ENCODE data around the gene IGSF6.
A peak's percentile ranks its signal among the peaks of the same experiment; 100 is the strongest.

Gene IGSF6

DNA sequence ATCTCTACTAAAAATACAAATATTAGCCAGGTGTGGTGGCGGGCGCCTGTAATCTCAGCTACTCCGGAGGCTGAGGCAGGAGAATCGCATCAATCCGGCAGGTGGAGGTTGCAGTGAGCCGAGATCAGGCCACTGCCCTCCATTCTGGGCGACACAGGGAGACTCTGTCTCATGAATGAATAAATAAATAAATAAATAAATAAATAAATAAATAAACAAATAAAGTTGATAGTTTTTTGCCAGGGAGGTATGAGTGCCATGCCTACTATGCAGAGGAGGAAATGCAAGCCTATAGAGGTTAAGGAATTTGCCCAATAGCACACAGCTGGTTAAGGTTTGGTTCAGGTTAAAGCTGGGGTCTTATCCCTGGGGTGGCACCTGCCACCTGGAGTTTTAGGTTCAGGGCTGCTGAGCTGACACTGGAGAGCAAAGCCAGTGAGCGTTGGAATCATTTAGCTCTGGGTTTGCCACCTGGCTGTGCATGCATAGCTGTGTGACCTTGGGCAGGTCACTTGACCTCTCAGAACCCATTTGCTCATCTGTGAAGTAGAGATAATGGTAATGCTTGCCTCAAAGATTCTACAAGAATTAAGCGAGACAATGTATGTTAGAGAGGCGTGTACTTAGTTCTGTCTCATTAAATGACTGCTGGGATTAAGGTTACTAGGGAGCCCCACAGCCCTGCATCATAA is 12.5 kb upstream of the IGSF6 start (continued):
- peak; percentile 67 for TF ChIP-seq ZNF426 (tag by site-specific recombination; IDR thresholded peaks at IDR 0.05)
- peak; percentile 39; the same call in 1 of the 2 replicates for TF ChIP-seq ZNF140 (tag by site-specific recombination; IDR thresholded peaks at IDR 0.05)
- TF ChIP-seq ZNF555 (tag by site-specific recombination; conservative IDR thresholded peaks at IDR 0.05), result peak; percentile 49
- TF ChIP-seq SETDB1 (IDR thresholded peaks at IDR 0.05; ENCODE audit: insufficient read length, low read length), result no peak
- peak; percentile 80; the same call in 1 of the 2 replicates for TF ChIP-seq ZNF394 (tag by site-specific recombination; IDR thresholded peaks at IDR 0.05; ENCODE audit: borderline replicate concordance)
- TF ChIP-seq ZNF629 (tag by site-specific recombination; IDR thresholded peaks at IDR 0.05), result 0 out of 2 replicates have a peak, but pooled peaks have one; percentile 25
- peak; percentile 52; the same call in 1 of the 2 replicates for TF ChIP-seq ZNF623 (tag by site-specific recombination; IDR thresholded peaks at IDR 0.05)
- TF ChIP-seq ZNF510 (tag by site-specific recombination; IDR thresholded peaks at IDR 0.05; ENCODE audit: insufficient replicate concordance), result peak; percentile 63
- TF ChIP-seq ZXDB (tag by site-specific recombination; IDR thresholded peaks at IDR 0.05), result 0 out of 2 replicates have a peak, but pooled peaks have one; percentile 29
- TF ChIP-seq ZNF658 (tag by site-specific recombination; IDR thresholded peaks at IDR 0.05), result no peak
- TF ChIP-seq, protein P1, sequence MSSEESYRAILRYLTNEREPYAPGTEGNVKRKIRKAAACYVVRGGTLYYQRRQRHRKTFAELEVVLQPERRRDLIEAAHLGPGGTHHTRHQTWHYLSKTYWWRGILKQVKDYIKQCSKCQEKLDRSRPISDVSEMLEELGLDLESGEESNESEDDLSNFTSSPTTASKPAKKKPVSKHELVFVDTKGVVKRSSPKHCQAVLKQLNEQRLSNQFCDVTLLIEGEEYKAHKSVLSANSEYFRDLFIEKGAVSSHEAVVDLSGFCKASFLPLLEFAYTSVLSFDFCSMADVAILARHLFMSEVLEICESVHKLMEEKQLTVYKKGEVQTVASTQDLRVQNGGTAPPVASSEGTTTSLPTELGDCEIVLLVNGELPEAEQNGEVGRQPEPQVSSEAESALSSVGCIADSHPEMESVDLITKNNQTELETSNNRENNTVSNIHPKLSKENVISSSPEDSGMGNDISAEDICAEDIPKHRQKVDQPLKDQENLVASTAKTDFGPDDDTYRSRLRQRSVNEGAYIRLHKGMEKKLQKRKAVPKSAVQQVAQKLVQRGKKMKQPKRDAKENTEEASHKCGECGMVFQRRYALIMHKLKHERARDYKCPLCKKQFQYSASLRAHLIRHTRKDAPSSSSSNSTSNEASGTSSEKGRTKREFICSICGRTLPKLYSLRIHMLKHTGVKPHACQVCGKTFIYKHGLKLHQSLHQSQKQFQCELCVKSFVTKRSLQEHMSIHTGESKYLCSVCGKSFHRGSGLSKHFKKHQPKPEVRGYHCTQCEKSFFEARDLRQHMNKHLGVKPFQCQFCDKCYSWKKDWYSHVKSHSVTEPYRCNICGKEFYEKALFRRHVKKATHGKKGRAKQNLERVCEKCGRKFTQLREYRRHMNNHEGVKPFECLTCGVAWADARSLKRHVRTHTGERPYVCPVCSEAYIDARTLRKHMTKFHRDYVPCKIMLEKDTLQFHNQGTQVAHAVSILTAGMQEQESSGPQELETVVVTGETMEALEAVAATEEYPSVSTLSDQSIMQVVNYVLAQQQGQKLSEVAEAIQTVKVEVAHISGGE (tag by site-specific recombination; conservative IDR thresholded peaks at IDR 0.05; ENCODE audit: low read depth), result peak; percentile 59

DNA sequence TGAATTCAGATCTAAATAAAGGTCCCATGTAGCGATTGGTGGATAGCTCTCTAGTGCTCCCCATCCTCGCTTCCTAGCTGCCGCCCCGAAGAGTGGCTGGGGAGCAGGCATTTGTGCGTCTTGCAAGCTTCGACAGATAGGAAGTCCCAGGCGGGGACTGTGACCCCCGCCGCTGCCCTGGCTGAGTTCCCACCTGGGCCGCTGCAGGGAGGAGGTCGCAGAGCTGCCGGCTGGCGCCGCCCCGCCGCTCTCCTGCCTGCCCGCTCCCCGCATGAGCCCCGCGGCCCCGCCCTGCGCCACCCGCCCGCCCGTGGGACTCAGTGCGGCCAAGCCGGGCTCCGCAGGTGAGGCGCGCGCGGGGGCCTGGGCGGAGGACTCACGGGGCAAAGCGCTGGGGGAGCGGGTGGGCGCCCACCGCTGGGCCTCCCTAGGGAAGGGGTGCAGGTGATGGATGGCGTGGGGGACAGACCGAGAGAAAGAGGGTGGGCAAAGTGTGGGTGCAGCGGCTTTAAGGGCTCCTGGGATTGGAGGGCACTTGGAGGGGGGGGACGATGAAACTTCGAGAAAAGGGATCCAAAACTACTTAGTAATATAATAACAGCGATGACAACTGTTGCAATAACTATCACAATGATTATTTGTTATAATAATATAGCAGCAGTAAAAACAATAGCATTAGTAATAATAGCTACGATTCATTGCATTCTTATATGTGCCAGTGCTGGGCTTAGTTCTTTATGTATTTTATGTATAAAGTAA is 11.7 kb upstream of the IGSF6 start, which contains the start of gene OTOA:
OTOA (plus strand) TSS at position 80 of the 759 bp plus-strand sequence. CDS start 14,547 bp downstream, outside the sequence.
- CTCF ChIA-PET, result no interaction called here
- H3K9me3 ChIP-seq (ENCODE audit: control insufficient read depth, insufficient read depth, low read depth, low read length), result no peaks in the 10 kb centered on the region
- no peak within 1 kb of the TSS for H3K27ac ChIP-seq (ENCODE audit: extremely low read depth, low read depth, low read length)
- H3K36me3 ChIP-seq (ENCODE audit: control insufficient read depth in 2 of 2, insufficient read depth in 1 of 2, low read length in 2 of 2), result no peaks in the 10 kb centered on the region; a peak in 1 of 3 replicates
- H3K4me1 ChIP-seq (ENCODE audit: control insufficient read depth, insufficient read depth, low read length), result peaks cover 6% of the 10 kb centered on the region; the same call in 1 of the 2 replicates
- H3K4me3 ChIP-seq (ENCODE audit: low read depth, low read length), result no peak within 1 kb of the TSS
- POLR2A ChIA-PET, result no interaction called here
- TF ChIP-seq GFI1B (tag by site-specific recombination; IDR thresholded peaks at IDR 0.05), result no peak
- TF ChIP-seq ZNF776 (tag by site-specific recombination; IDR thresholded peaks at IDR 0.05; ENCODE audit: borderline replicate concordance), result no peak
- TF ChIP-seq TCF7L2 (IDR thresholded peaks at IDR 0.05; ENCODE audit: borderline replicate concordance, low read depth, low read length), result no peak
- TF ChIP-seq, protein P2, sequence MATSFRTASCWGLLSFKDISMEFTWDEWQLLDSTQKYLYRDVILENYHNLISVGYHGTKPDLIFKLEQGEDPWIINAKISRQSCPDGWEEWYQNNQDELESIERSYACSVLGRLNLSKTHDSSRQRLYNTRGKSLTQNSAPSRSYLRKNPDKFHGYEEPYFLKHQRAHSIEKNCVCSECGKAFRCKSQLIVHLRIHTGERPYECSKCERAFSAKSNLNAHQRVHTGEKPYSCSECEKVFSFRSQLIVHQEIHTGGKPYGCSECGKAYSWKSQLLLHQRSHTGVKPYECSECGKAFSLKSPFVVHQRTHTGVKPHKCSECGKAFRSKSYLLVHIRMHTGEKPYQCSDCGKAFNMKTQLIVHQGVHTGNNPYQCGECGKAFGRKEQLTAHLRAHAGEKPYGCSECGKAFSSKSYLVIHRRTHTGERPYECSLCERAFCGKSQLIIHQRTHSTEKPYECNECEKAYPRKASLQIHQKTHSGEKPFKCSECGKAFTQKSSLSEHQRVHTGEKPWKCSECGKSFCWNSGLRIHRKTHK (tag by site-specific recombination; IDR thresholded peaks at IDR 0.05), result no peak
- TF ChIP-seq KLF16 (tag by site-specific recombination; IDR thresholded peaks at IDR 0.05), result no peak
- TF ChIP-seq BCL11A (tag by site-specific recombination; IDR thresholded peaks at IDR 0.05; ENCODE audit: low read depth), result no peak
- no peak for TF ChIP-seq WT1 (tag by site-specific recombination; IDR thresholded peaks at IDR 0.05)
- no peak for TF ChIP-seq ZNF837 (tag by site-specific recombination; IDR thresholded peaks at IDR 0.05)
- no peak for TF ChIP-seq ZNF747 (tag by site-specific recombination; IDR thresholded peaks at IDR 0.05)
- TF ChIP-seq, protein P3, sequence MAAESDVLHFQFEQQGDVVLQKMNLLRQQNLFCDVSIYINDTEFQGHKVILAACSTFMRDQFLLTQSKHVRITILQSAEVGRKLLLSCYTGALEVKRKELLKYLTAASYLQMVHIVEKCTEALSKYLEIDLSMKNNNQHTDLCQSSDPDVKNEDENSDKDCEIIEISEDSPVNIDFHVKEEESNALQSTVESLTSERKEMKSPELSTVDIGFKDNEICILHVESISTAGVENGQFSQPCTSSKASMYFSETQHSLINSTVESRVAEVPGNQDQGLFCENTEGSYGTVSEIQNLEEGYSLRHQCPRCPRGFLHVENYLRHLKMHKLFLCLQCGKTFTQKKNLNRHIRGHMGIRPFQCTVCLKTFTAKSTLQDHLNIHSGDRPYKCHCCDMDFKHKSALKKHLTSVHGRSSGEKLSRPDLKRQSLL (tag by site-specific recombination; IDR thresholded peaks at IDR 0.05), result no peak
- TF ChIP-seq MEIS1 (CRISPR knock-in tag; IDR thresholded peaks at IDR 0.05; ENCODE audit: borderline replicate concordance), result no peak
- no peak for TF ChIP-seq ZBTB21 (tag by site-specific recombination; IDR thresholded peaks at IDR 0.05)
- TF ChIP-seq ZFHX2 (tag by site-specific recombination; conservative IDR thresholded peaks at IDR 0.05), result no peak
- TF ChIP-seq, protein P4, sequence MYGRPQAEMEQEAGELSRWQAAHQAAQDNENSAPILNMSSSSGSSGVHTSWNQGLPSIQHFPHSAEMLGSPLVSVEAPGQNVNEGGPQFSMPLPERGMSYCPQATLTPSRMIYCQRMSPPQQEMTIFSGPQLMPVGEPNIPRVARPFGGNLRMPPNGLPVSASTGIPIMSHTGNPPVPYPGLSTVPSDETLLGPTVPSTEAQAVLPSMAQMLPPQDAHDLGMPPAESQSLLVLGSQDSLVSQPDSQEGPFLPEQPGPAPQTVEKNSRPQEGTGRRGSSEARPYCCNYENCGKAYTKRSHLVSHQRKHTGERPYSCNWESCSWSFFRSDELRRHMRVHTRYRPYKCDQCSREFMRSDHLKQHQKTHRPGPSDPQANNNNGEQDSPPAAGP (tag by site-specific recombination; IDR thresholded peaks at IDR 0.05), result no peak
- TF ChIP-seq ZNF530 (tag by site-specific recombination; IDR thresholded peaks at IDR 0.05; ENCODE audit: low read depth), result no peak
- TF ChIP-seq ZNF335 (tag by site-specific recombination; conservative IDR thresholded peaks at IDR 0.05), result no peak
- TF ChIP-seq MZF1 (tag by site-specific recombination; IDR thresholded peaks at IDR 0.05; ENCODE audit: borderline replicate concordance), result no peak

Measured in HEK293 (cell line).